Kidney (tissue), 14 donors: ENCODE results near the gene SUGT1. TPM values are rescaled to one million over a fixed set of nuclear protein-coding genes. Genes with fewer than 3 reads are reported as not detected.

Source experiments
- DNase-seq, 5 donors: peaks; one replicate each; pipeline ENCODE4 v3.0.0-alpha.2; 2013 to 2020
- FAIRE-seq: peaks from 2 replicates; lab custom pipeline; 2012; peaks lifted over from hg19 to GRCh38; lab: Jason Lieb, UNC
- H3K27ac ChIP-seq, 2 donors: one replicate each; pipeline ENCODE4 v1.7.0; 2013; ENCODE audit warnings: low read depth in 2 of 2, low read length in 2 of 2, inconsistent platforms in 1 of 2
- H3K27me3 ChIP-seq: one replicate; pipeline ENCODE4 v1.7.1; 2013; ENCODE audit warnings: low read length, inconsistent platforms; ENCODE audit not compliant: control insufficient read depth, insufficient read depth
- H3K36me3 ChIP-seq, 3 donors: one replicate each; pipeline versions ENCODE4 v1.7.0 to v1.7.1; 2013; ENCODE audit warnings: low read length in 3 of 3, control low read depth in 1 of 3, inconsistent platforms in 1 of 3; ENCODE audit not compliant: insufficient read depth in 3 of 3, control insufficient read depth in 2 of 3
- H3K4me1 ChIP-seq, 3 donors: one replicate each; pipeline versions ENCODE4 v1.7.0 to v1.7.1; 2013; ENCODE audit warnings: low read length in 3 of 3, inconsistent platforms in 1 of 3, low read depth in 1 of 3; ENCODE audit not compliant: control insufficient read depth in 2 of 3, insufficient read depth in 2 of 3
- H3K4me3 ChIP-seq, 3 donors: one replicate each; pipeline versions ENCODE4 v1.7.0 to v1.8.1; 2013; ENCODE audit warnings: low read length in 3 of 3, control low read depth in 1 of 3, inconsistent platforms in 1 of 3
- H3K9ac ChIP-seq, 3 donors: one replicate each; pipeline versions ENCODE4 v1.7.0 to v1.7.1; 2013; ENCODE audit warnings: low read length in 3 of 3, control low read depth in 1 of 3, inconsistent platforms in 1 of 3
- H3K9me3 ChIP-seq, 3 donors: one replicate each; pipeline versions ENCODE4 v1.7.0 to v1.7.1; 2013; ENCODE audit warnings: low read length in 3 of 3, control low read depth in 1 of 3, inconsistent platforms in 1 of 3; ENCODE audit not compliant: control insufficient read depth in 2 of 3, insufficient read depth in 1 of 3
- CTCF ChIP-seq: IDR thresholded peaks from 3 replicates; pipeline ENCODE4 v1.5.1; 2012; ENCODE audit warnings: mild to moderate bottlenecking, moderate library complexity, borderline replicate concordance; ENCODE audit not compliant: insufficient read depth; ENCODE audit errors: extremely low read depth
- intact Hi-C: fragments of 100-400 bp; cut with DNase I; formaldehyde crosslinking; loops from one replicate; pipeline ENCODE4 v1.11.1; 2022
- polyA plus RNA-seq: library from polyadenylated mRNA; stranded (reverse); fragments of 350-450 nt; fragmentation: Illumina TruSeq; extraction: RNeasy Lipid Tissue Mini Kit (QIAGEN cat#74804); gene quantifications from one replicate; pipeline ENCODE4 v1.2.3, GENCODE V29; 2014; ENCODE audit warnings: low read depth, low replicate concordance; ENCODE audit not compliant: insufficient read depth
- total RNA-seq: library from RNA; stranded (reverse); fragmentation: NEBNext Ultra II Directional; extraction: Animal tissue kit (Norgen Biotek cat#: 25700); gene quantifications from one replicate; pipeline ENCODE4 v1.2.1, GENCODE V29; 2021
- donor health status: control.
- donor health status: control.
- donor health status: control.
- donor health status: control.
- donor health status: control.
- donor health status: DM: yes; HTN: yes; CAD: no.
- donor health status: Normal renal cell carcinoma (clear cell type).

Gene SUGT1
- total and polyA plus RNA-seq, 2 donors from 2014 or later, result 51.5 to 55.8 TPM

DNA sequence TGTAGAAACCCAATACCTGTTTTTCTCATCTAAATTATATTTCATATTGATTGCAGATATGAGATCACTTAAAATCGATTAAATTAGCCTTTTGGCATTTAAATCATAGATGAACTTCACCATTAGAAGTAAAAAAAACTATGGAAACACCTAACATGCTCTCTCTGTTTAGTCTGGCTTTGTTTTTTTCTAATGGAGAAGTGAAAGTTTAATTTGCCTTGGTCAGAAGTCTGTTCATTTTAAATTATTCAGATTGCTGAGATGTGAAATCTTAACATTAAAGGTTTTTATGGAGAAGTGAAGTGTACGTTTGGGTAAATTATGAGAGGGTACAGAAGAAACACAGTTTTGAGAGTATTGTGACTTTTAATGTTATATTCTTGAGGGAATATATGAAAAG, 6.7 kb downstream of the SUGT1 start:
- Histone ChIP-seq H3K27me3 (no peaks in the 10 kb centered on the region), H3K9me3 (no peaks in the 10 kb centered on the region), H3K4me1 (peaks cover 0 to 3% (median 0%) of the 10 kb centered on the region in 3 donors), H3K36me3 (peaks cover 3 to 34% (median 6%) of the 10 kb centered on the region in 3 donors), H3K4me3 (no peak overlapping the region), H3K9ac (no peak overlapping the region), H3K27ac (no peak overlapping the region)
- intact Hi-C loops, result no loop called here
- DNase-seq, result no peak
- TF ChIP-seq CTCF, result no peak
- FAIRE-seq, result no peak

- intact Hi-C loops, result no loop called here
- H3K27ac ChIP-seq, result no peak overlapping the region
- no peaks in the 10 kb centered on the region for H3K9me3 ChIP-seq
- no peak overlapping the region for H3K4me3 ChIP-seq
- no peaks in the 10 kb centered on the region for H3K27me3 ChIP-seq
- no peaks in the 10 kb centered on the region for H3K4me1 ChIP-seq
- TF ChIP-seq CTCF, result no peak
- no peak overlapping the region for H3K9ac ChIP-seq
- no peak for DNase-seq
- H3K36me3 ChIP-seq, result peaks cover 3 to 41% (median 8%) of the 10 kb centered on the region in 3 donors
- no peak for FAIRE-seq
These were observed 11.6 kb downstream of the SUGT1 start for GRCh38 chr13:52664272-52664671.

DNA sequence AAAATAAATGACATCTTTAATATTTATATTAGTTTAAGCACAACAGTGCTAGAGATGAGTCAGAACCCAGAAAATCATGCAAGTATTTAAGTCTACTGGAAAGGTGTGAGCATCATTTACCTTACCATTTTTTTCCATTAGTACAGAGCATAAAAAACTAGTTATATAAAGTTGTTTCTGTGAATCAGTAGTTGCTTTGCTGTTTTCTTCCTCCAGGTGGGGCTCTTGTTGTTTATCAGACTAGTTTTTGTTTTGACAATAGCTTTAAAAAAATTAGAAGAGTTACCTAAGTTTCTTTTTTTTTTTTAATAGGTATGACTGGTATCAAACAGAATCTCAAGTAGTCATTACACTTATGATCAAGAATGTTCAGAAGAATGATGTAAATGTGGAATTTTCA, 12.7 kb downstream of the SUGT1 start:
- intact Hi-C loops, result no loop called here
- H3K27ac ChIP-seq, result no peak overlapping the region
- H3K4me3 ChIP-seq, result no peak overlapping the region
- no peaks in the 10 kb centered on the region for H3K9me3 ChIP-seq
- H3K27me3 ChIP-seq, result no peaks in the 10 kb centered on the region
- H3K9ac ChIP-seq, result no peak overlapping the region
- peaks cover 3 to 34% (median 8%) of the 10 kb centered on the region in 3 donors for H3K36me3 ChIP-seq
- TF ChIP-seq CTCF, result peak; percentile 18
- peak in 2 of 5 donors; percentile 9 to 33 for DNase-seq
- FAIRE-seq, result peak; percentile 42
- no peaks in the 10 kb centered on the region for H3K4me1 ChIP-seq

GRCh38 chr13:52669677-52670076, 17.0 kb downstream of the SUGT1 start:
- Histone ChIP-seq H3K9me3 (no peaks in the 10 kb centered on the region), H3K27me3 (no peaks in the 10 kb centered on the region), H3K4me3 (no peak overlapping the region), H3K4me1 (no peaks in the 10 kb centered on the region), H3K36me3 (peaks cover 0 to 12% (median 2%) of the 10 kb centered on the region in 3 donors), H3K9ac (no peak overlapping the region), H3K27ac (no peak overlapping the region)
- DNase-seq (no peak), FAIRE-seq (peak; percentile 60)
- no peak for TF ChIP-seq CTCF
- intact Hi-C loops, result no loop called here
